PC-9 (cell line): ENCODE measurements around the gene MLC1. TPM values are rescaled to one million over a fixed set of nuclear protein-coding genes. Genes with fewer than 3 reads are reported as not detected.

Experiments used
- BruUV-seq: library from RNA; stranded (reverse); fragments of 400-500 nt; replicated peaks from 2 replicates; lab custom pipeline; 2021; lab: Mats Ljungman, UMichigan
- CTCF ChIA-PET: fragments of 300-600 bp; sonication (Branson Sonifier 250); formaldehyde crosslinking; loops from one replicate; lab custom pipeline; 2022; ENCODE audit warnings: antibody characterized with exemption; lab: Charles Lee
- POLR2A ChIA-PET: fragments of 300-600 bp; sonication (Branson Sonifier 250); formaldehyde crosslinking; loops from one replicate; lab custom pipeline; 2022; ENCODE audit warnings: antibody characterized with exemption; ENCODE audit not compliant: unreplicated experiment; lab: Charles Lee
- DNase-seq, 2 experiments: peaks; one replicate each; pipeline versions ENCODE4 v3.0.0 to v3.0.0-alpha.2; 2015 to 2022; ENCODE audit warnings: mixed read lengths in 1 of 2
- H2AFZ ChIP-seq: fragments of 200-600 bp; sonication (generic); 2 replicates; pipeline ENCODE4 v1.8.1; 2017; ENCODE audit warnings: antibody characterized with exemption
- H3F3A ChIP-seq: fragments of 200-600 bp; sonication (generic); 2 replicates; pipeline ENCODE4 v1.8.1; 2017; ENCODE audit warnings: antibody characterized with exemption, mild to moderate bottlenecking, low read depth; ENCODE audit not compliant: insufficient read depth
- H3K27ac ChIP-seq: fragments of 200-600 bp; sonication (generic); 2 replicates; pipeline ENCODE4 v1.6.1; 2016; ENCODE audit warnings: mixed run types
- H3K27me3 ChIP-seq: fragments of 200-600 bp; sonication (generic); 2 replicates; pipeline ENCODE4 v1.6.1; 2016; ENCODE audit warnings: low read depth, mixed run types; ENCODE audit not compliant: insufficient read depth
- H3K36me3 ChIP-seq: fragments of 200-600 bp; sonication (generic); 2 replicates; pipeline ENCODE4 v1.6.1; 2016; ENCODE audit warnings: low read depth, mixed run types
- H3K4me1 ChIP-seq: fragments of 200-600 bp; sonication (generic); replicated peaks from 2 replicates; pipeline ENCODE4 v1.6.1; 2016; ENCODE audit warnings: mixed run types; ENCODE audit not compliant: insufficient read depth
- H3K4me2 ChIP-seq: fragments of 200-600 bp; sonication (generic); 2 replicates; pipeline ENCODE4 v1.6.1; 2017; ENCODE audit warnings: mixed run types
- H3K4me3 ChIP-seq: fragments of 200-600 bp; sonication (generic); 2 replicates; pipeline ENCODE4 v1.6.1; 2016; ENCODE audit warnings: mixed run types
- H3K79me2 ChIP-seq: fragments of 200-600 bp; sonication (generic); 2 replicates; pipeline ENCODE4 v1.6.1; 2017; ENCODE audit warnings: low read depth, mixed run types
- H3K9me2 ChIP-seq: fragments of 200-600 bp; sonication (generic); 2 replicates; pipeline ENCODE4 v1.8.1; 2017; ENCODE audit warnings: mild to moderate bottlenecking; ENCODE audit not compliant: insufficient read depth
- H3K9me3 ChIP-seq: fragments of 200-600 bp; sonication (generic); 2 replicates; pipeline ENCODE4 v1.8.1; 2016; ENCODE audit warnings: low read depth; ENCODE audit not compliant: insufficient read depth
- H4K20me1 ChIP-seq: fragments of 200-600 bp; sonication (generic); 2 replicates; pipeline ENCODE4 v1.8.1; 2017; ENCODE audit not compliant: insufficient read depth
- EZH2 ChIP-seq: fragments of 200-600 bp; sonication (generic); IDR thresholded peaks from 2 replicates; pipeline ENCODE4 v1.8.0; 2017; ENCODE audit warnings: antibody characterized with exemption, low read depth
- intact Hi-C: fragments of 100-400 bp; cut with micrococcal nuclease; formaldehyde crosslinking; loops from one replicate; pipeline ENCODE4 v1.10.0; 2022; ENCODE audit not compliant: unreplicated experiment
- total RNA-seq: library from RNA; stranded (reverse); gene quantifications from 2 replicates; pipeline ENCODE4 v1.2.3, GENCODE V29; 2021
- TF ChIP-seq, protein P1 (sequence below): fragments of 200-600 bp; sonication (generic); conservative IDR thresholded peaks from 2 replicates; pipeline ENCODE4 v1.6.1; 2017; ENCODE audit warnings: mixed run types, antibody characterized with exemption, mild to moderate bottlenecking, moderate library complexity

MLC1 gene
- total RNA-seq, 1 experiment from 2014 or later: not detected

DNA sequence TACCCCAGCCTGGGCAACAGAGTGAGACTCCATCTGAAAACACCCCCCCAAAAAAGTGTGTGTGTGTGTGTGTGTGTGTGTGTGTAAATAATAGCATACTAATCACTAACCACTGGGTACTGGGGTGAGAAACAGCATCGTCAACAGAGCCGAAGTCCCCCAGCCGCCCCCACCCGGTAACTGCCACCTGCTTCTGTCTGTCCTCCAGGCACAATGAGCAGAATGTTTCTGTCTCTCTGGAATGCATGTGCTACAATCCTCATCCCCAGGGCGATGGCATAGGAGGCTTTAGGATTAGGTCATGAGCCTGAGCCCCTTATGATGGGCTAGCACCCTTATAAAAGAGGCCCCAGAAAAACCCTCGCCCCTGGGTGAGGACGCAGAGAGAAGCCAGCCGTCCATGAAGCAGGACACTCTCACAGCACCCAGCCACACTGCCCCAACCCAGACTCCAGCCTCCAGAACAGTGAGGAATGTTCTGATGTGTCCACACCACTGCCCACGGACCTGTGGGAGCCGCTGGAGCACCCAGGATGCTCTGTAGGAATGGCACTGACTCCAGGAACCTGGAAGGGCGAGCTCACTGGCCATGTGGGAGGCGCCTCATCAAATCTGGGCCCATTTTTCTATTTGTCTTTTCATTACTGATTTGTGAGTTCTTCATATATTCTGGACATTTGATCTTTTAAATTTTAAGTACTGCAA lies 37.0 kb downstream of the MLC1 start:
- DNase-seq: no peak
- BruUV-seq: no TSS peak
- CTCF ChIA-PET: no interaction called here

DNA sequence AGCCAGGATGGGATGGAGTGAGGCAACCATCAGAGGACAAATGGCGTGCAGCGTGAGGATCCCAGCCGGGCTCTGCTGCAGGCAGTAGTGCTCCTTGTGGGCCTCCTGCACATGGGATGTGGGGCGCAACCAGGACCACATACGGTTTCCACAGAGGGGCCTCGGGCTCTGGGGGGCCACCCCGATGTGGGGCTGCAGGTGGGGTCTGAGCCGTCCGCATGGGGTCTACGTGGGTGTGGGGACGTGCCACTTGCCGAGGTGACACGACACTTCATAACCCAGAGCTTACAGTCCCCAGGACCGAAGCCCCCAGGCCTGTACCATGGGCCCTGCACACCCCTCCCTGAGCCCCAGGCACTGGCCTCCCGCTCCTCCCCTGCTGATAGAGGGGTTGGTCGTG lies 37.9 kb downstream of the MLC1 start:
- POLR2A ChIA-PET: no interaction called here
- no peaks in the 10 kb centered on the region for H3K79me2 ChIP-seq
- no peak overlapping the region for H3K4me3 ChIP-seq
- no peaks in the 10 kb centered on the region for H3F3A ChIP-seq
- no peak for TF ChIP-seq EZH2
- TF ChIP-seq, protein P1, sequence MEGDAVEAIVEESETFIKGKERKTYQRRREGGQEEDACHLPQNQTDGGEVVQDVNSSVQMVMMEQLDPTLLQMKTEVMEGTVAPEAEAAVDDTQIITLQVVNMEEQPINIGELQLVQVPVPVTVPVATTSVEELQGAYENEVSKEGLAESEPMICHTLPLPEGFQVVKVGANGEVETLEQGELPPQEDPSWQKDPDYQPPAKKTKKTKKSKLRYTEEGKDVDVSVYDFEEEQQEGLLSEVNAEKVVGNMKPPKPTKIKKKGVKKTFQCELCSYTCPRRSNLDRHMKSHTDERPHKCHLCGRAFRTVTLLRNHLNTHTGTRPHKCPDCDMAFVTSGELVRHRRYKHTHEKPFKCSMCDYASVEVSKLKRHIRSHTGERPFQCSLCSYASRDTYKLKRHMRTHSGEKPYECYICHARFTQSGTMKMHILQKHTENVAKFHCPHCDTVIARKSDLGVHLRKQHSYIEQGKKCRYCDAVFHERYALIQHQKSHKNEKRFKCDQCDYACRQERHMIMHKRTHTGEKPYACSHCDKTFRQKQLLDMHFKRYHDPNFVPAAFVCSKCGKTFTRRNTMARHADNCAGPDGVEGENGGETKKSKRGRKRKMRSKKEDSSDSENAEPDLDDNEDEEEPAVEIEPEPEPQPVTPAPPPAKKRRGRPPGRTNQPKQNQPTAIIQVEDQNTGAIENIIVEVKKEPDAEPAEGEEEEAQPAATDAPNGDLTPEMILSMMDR: no peak
- H2AFZ ChIP-seq: no peak overlapping the region
- peaks cover 98% of the 10 kb centered on the region for H3K27me3 ChIP-seq
- CTCF ChIA-PET: no interaction called here
- H4K20me1 ChIP-seq: peaks cover 6% of the 10 kb centered on the region; the same call in 1 of the 2 replicates
- intact Hi-C loops: no loop called here
- no peaks in the 10 kb centered on the region for H3K9me3 ChIP-seq
- no peaks in the 10 kb centered on the region for H3K9me2 ChIP-seq
- H3K36me3 ChIP-seq: no peaks in the 10 kb centered on the region
- H3K27ac ChIP-seq: no peak overlapping the region
- H3K4me1 ChIP-seq: no peaks in the 10 kb centered on the region
- BruUV-seq: no TSS peak
- no peak overlapping the region for H3K4me2 ChIP-seq
- DNase-seq: no peak

More for the DNA sequence above, 37.0 kb downstream of the MLC1 start:
- no peaks in the 10 kb centered on the region for H3K36me3 ChIP-seq
- no peak overlapping the region for H3K4me3 ChIP-seq
- H4K20me1 ChIP-seq: peaks cover 6% of the 10 kb centered on the region; the same call in 1 of the 2 replicates
- H3K27ac ChIP-seq: no peak overlapping the region
- H3K9me2 ChIP-seq: no peaks in the 10 kb centered on the region
- TF ChIP-seq EZH2: no peak
- TF ChIP-seq, protein P1: no peak
- H2AFZ ChIP-seq: no peak overlapping the region
- intact Hi-C loops: no loop called here
- no peaks in the 10 kb centered on the region for H3F3A ChIP-seq
- H3K4me1 ChIP-seq: no peaks in the 10 kb centered on the region
- H3K4me2 ChIP-seq: no peak overlapping the region
- POLR2A ChIA-PET: no interaction called here
- H3K27me3 ChIP-seq: peaks cover 98% of the 10 kb centered on the region
- no peaks in the 10 kb centered on the region for H3K9me3 ChIP-seq
- H3K79me2 ChIP-seq: no peaks in the 10 kb centered on the region

DNA sequence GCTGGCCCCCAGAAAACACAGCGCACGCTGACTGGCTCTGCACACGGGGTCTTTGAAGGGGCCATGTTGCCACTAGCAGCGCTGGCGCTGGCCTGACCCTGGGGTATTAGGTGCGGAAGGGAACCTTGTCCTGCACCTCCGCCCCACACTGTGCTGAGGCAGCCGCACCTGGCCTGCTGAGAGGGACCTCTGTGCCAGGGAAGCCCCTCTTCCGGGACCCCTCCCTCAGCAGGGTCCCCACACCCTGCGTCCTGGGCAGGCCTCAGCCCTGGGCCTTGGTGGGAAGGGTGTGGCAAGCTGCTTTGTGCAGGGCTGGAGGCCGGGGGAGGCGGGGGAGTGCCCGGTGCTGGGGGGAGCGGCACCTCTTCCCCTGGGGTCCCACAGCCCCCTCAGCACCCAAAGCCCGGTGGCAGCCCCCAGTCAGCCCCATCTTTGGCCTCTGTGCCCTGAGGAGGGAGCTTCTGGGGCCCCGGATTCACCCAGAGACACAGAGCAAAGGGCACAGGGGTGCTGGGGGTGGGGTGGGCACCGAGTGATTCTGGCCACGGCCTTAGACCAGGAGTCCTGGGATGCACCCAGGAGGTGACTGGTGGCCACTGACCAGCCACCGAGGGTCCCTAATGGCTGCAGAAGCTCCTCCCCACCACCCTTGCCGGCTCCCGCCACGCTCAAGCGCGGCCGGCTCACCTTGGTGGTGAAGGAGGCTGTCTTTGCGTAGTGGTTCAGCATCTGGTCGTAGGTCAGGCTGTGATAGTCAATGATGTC lies 38.6 kb downstream of the MLC1 start:
- CTCF ChIA-PET: no interaction called here
- no peaks in the 10 kb centered on the region for H3K4me1 ChIP-seq

More for the DNA sequence above, 38.6 kb downstream of the MLC1 start:
- no peaks in the 10 kb centered on the region for H3K9me3 ChIP-seq
- no peaks in the 10 kb centered on the region for H3F3A ChIP-seq
- no peak overlapping the region for H3K4me2 ChIP-seq
- TF ChIP-seq EZH2: no peak
- TF ChIP-seq, protein P1: no peak
- peaks cover 6% of the 10 kb centered on the region; the same call in 1 of the 2 replicates for H4K20me1 ChIP-seq
- H3K9me2 ChIP-seq: no peaks in the 10 kb centered on the region
- intact Hi-C loops: no loop called here
- no peak overlapping the region for H2AFZ ChIP-seq
- H3K27me3 ChIP-seq: peaks cover 97% of the 10 kb centered on the region
- no peak for DNase-seq
- H3K36me3 ChIP-seq: no peaks in the 10 kb centered on the region
- no peak overlapping the region for H3K27ac ChIP-seq
- POLR2A ChIA-PET: no interaction called here
- no TSS peak for BruUV-seq
- H3K79me2 ChIP-seq: no peaks in the 10 kb centered on the region
- no peak overlapping the region for H3K4me3 ChIP-seq
